ENCODE results near the gene PSMB5.

PSMB5 gene

DNA sequence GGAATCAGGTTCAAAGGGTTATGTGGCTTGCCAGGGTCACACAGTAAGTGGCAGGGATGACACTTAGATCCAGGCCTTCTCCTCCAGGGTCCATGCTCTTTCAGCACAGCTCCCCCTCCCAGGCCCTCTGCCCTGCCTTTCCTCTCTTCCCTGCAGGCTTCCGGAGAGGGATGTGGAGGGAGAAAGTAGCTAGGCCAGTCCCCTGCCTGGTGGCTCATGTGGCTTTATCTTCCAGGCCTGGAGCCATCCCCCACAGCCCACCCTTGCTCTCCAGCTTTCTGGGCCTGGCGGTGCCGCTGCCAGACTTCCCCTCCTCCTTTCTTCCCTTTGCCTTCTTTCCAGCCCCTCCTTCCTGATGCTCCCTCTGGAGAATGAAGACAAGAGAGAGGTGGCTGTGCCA, 9.1 kb upstream of the PSMB5 start:
- no peak for DNase-seq (ENCODE audit: low read depth, low spot score)

DNA sequence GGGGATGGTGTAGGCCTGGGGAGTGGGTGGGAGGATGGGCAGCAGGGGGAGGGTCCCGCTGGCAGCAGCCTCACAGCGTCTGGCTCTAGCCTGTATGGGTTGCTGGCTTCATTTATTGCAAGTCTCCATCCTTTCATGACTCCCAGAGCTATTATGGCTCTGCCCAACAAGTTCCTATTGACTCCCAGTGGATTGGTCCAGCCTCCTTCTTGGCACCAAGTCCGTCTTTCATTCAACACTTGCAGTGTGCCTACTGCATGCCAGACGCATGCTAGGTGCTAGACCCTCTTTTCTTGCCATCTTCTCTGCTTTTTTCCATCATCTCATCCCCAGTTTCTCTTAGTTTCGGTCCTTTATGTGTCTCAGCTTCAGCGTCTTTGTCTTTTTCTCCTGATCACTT, 8.4 kb upstream of the PSMB5 start:
- no peak for DNase-seq (ENCODE audit: low read depth, low spot score)

DNA sequence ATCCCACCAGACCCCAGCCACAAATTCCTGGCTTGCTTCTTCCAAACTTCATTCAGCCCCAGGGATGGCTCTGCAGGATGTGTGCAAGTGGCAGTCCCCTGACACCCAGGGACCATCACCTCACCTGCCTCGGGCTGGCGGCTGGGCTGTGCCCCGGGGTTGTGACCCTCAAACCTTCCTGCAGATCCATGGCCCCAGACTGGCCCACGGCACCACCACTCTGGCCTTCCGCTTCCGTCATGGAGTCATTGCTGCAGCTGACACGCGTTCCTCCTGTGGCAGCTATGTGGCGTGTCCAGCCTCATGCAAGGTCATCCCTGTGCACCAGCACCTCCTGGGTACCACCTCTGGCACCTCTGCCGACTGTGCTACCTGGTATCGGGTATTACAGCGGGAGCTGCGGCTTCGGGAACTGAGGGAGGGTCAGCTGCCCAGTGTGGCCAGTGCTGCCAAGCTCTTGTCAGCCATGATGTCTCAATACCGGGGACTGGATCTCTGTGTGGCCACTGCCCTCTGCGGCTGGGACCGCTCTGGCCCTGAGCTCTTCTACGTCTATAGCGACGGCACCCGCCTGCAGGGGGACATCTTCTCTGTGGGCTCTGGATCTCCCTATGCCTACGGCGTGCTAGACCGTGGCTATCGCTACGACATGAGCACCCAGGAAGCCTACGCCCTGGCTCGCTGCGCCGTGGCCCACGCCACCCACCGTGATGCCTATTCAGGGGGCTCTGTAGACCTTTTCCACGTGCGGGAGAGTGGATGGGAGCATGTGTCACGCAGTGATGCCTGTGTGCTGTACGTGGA, 7.7 kb upstream of the PSMB5 start, which contains the start of gene PSMB11:
Gene PSMB11 (plus strand): TSS at position 51 of the 804 bp plus-strand sequence. CDS start 14 bp downstream, at position 65.
- no peak for DNase-seq (ENCODE audit: low read depth, low spot score)

DNA sequence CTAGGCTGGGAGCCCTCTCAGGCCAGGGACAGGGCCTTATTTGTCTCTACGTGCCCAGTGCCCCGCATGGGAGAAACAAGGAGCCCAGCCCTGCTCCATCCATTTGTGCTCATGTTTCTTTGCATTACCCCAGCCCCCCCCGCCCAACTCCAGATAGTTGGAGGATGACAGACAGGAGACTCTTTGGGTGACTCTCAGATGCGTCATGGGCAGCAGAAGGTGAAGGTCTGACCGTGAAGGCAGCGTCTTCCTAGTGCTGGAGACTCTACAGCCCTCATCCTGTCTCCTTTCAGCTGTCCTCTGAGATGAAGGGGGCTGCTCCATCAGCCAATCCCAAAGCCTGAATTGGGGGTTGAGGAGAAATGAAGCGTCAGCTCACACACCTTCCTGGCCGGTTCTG, 7.0 kb upstream of the PSMB5 start:
- no peak for DNase-seq (ENCODE audit: low read depth, low spot score)

DNA sequence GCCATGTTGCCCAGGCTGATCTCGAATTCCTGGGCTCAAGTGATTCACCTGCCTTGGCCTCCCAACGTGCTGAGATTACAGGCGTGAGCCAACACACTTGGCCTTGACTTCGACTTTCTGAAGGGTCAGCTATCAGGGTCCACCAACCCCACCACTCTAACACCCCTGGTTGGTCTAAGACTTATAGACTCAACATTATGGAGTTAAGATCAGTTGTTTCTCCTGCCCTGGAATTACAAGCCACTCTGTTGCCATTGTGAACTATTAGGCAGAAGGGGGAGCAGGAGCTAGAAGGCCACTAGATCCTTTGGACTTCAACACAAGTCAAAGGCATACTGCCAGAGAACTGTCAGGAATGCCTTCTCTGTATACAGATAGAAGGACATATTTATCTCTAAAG, 5.4 kb upstream of the PSMB5 start:
- DNase-seq (ENCODE audit: low read depth, low spot score), result no peak

DNA sequence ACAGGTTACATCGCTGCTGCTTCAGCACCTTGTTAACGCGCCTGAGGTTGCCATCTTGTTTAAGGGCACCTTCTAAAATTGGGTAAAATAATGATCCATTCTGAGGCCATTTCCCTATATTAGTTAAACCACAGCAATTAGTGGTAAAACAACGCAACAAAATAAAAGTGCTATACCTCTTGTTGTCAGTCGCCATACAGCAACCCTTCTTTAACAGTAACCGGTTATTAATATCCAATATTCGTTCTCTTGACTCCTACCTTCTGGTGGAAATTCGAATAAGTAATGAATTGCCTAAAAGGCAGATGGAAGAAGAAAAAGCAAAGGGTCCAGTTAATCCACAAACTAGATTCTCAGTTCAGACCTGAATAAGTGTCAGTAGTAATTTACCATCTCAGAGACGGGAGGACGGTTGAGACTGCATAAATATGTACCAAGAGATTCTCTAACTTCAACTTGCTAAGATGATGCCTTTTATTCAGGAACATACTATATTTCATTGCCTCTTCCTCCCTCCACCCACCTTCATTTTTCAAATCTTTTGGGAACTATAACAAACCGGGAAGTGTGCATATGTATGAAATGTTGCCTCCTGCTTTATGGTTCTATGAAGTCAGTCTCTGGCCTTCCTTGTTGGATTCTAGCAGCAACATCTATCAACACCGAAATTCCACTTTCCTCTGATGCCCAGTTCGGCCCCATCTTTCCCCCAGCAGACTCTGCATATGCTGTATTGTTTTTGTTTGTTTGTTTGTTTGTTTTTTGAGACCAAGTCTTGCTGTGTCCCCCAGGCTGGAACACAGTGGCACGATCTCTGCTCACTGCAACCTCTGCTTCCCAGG, 824 bp upstream of the PSMB5 start:
- DNase-seq (ENCODE audit: low read depth, low spot score), result no peak

DNA sequence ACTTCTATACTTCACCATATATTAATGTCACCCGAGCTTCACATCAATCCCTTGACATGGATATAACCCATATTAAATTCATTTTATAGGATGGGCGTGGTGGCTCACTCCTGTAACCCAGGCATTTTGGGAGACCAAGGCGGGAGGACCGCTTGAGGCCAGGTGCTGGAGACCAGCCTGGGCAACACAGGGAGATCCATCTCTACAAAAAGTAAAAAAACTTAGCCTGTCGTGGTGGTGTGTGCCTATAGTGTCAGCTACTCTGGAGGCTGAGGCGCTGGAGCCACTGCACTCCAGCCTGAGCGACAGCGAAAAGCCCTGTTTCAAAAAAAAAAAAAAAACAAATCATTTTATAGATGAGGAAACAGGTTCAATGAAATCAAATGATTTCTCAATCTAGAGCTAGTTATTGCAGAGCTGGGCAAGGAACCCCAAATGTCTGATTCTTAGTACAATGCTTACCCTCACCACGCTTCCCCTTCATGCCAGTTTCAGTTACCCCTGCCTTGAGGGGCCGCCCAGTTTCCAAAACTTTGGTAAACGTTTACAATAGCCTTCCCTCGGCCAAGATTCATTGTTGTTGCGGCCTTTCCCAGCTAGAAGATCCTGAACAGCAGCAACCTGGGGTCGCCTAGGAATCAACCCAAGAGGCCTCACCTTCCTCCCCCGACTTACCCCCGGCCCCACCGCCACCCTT, 751 bp downstream of the PSMB5 start:
- no peak for DNase-seq (ENCODE audit: low read depth, low spot score)

DNA sequence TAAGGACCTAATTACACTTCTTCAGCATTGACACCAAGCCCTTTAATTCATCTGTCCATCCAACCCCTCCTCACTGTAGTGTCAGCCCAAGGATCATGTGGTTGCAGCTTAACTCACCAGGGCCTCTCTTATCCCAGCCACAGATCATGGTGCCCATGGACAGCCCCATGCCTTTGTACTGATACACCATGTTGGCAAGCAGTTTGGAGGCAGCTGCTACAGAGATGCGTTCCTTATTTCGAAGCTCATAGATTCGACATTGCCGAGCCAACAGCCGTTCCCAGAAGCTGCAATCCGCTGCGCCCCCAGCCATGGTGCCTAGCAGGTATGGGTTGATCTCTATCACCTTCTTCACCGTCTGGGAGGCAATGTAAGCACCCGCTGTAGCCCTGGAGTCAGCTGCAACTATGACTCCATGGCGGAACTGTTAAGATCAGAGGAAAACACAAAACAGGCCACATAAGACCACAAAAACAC, 1.4 kb downstream of the PSMB5 start:
- no peak for DNase-seq (ENCODE audit: low read depth, low spot score)

DNA sequence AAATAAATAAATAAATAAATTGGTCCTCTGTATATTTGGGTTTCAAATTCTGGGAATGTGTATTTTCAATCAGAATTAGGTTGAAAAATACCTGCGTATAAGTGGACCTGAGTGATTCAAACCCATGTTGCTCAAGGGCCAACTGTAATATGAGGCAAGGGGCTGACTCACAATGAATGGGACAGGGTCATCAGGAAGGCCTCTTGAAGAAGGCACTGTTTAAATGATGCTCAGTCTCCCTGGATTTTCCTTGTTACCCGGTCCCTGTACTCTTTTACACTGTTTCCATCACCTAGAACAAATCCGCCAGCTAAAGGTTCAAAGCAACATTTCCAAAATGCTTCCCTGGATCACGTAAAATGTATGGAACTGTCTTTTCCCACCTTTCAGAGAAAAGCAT, 3.8 kb downstream of the PSMB5 start:
- no peak for DNase-seq (ENCODE audit: low read depth, low spot score)

DNA sequence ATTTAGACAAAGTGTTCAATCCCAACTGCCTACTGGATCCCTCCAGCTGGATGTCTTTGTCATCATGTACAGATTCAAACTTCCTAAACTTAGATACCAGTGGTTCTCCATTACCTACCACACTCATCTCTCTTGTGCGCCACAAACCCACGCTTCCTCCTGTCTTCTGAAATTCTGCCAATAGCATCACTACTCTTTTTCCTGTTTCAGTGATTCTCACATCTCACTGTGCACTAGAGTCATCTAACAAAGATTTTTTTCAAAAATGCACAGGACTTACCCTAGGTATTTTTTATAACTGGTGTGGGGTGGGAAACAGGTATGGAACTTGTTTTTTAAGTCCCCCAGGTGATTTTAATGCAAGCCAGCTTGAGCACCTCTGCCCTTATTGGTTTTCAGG, 5.9 kb downstream of the PSMB5 start:
- DNase-seq (ENCODE audit: low read depth, low spot score), result no peak

DNA sequence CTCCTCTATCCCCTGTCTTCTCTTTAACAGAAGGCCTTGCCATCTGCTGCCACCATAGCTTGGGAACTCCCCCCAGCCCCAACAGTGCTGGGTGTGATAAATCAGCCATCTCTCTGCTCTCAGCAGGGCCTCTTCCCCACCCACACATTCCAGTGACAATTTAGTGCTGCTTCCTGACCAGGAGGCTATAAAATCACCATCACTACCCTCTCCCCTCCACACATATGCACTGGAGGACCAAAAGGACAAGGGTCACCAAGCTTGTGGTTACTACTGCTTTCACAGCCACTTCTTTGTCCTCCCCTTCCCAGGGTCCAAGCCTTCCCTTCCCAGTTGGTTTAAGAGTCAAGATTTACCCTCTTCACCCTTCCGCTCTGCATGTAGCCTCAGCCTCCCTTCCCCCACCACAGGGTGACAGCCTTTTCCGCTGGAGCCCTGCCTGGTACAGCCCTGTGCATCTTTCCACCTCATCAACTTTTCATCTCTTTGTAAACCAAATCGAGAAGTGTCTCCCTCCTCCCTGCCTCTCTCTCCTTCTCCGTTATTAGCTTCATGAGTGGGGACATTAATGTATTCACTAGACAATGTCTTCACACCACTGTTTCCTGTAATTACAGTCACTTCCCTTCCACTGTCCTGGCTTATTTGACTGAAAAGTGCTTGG, 9.4 kb downstream of the PSMB5 start:
- DNase-seq (ENCODE audit: low read depth, low spot score), result no peak

DNA sequence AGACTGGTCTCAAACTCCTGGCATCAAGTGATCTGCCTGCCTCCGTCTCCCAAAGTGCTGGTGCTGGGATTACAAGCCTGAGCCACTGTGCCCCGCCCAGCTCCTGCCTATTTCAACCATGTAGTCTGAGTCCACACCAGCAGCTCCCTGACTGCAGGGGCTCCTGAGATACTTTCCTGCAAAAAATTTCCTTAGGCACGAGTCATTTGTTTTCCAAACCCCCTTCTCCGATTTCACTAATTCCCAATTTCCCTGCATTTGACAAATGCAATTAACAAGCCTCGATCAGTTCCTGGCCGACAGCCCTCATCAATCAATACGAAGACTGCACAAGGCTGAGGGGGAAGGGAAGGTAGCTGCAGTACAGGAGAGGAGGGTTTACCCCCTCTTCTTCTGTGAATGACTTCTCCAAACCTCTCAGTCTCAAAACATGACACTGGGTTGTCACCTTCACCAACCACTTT, 10.1 kb downstream of the PSMB5 start:
- no peak for DNase-seq (ENCODE audit: low read depth, low spot score)

DNA sequence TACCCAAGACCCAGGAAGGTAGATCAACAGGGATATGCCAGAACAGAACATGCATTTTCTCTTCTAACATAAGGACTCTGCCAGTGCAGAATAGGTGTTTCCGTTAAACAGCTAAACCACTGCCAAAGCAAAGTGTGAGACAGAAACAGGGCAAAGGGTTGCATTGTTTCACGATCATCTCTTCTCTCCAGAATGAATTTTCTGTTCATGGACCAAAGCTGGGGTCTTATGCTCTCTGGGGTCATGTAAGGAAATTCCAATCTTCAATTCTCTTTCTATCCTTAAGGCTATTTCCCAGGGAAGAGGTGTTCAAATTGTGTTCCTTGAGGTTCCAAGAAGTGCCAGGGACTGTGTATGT, 10.9 kb downstream of the PSMB5 start:
- no peak for DNase-seq (ENCODE audit: low read depth, low spot score)

DNA sequence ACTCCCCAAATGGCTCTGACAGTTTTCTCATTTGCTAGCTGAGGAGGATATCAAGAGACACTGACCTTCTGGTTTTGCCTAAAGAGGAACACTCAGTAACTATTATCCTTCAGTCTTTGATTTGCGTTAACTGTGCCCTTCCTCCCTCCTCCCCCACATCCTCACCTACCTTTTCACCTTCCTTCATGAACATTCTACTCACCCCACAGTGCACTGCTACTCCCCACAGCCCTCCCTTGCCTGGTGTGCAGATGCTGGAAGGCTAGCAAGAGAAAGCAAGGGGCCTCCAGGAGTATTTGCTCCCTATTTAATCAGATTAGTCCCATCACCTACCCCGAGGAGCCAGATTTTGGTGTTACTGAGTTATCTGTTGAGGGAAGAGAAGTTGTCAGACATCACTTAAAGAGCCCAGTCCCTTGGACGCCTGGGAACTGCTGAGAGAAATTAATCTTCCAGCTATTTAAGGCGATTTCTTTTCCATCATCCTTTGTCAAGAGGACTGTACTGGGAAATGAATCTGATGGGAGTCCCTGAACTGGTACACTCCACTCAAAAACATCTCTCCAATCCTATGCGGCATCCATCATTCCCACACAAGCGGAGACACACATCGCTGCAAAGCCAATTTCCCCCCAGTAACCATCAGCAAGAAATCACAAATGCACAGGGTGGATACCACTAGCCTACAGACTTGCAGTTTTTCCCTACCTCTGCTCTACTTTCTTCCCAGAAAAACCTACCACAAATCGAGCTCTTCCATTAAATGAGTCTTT, 11.5 kb downstream of the PSMB5 start:
- no peak for DNase-seq (ENCODE audit: low read depth, low spot score)

DNA sequence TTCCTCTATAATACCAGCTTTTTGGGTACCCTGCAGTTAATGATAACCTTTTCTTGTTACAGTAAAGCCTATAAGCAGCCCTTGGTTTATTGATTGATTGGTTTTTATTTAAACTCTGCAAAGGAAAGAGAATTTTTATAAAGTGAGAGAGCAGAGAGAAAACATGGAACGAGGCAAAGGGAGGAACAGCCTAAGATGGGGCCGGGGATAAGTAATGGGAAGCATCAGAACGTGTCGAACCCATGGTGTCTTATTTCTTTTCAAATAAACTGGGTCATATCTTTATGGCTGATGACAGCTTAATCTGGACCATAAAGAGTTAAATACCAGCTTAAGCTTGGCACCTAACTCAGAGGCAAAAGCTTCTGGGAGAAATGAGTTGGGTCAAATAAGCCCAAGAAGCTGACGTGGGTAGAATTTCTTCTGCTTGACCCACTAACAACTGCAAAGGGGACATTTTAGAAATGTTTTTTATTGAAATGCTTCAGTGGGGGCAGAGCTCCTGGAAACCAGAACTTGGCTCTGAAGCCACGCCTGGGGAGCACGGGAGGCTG, 12.7 kb downstream of the PSMB5 start:
- no peak for DNase-seq (ENCODE audit: low read depth, low spot score)

DNA sequence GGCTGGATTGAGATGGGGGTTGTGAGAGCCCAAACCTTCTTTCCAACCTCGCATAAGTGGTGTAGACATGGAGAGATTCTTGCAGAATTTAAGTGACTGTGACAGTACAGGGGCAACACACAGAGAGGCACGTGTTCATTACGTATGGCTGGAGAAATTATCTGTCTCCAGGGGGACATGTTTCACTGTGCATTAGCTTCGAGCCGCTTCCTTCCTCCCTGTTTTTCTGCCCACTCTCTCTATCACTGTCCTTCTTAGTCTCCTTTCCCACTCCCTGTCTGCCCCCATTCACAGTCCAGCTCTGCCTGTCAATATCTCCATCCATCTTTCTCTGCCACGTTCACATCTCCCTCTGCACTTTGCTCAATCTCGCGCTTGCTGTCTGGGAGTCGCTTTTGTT, 13.3 kb downstream of the PSMB5 start:
- DNase-seq (ENCODE audit: low read depth, low spot score), result no peak

DNA sequence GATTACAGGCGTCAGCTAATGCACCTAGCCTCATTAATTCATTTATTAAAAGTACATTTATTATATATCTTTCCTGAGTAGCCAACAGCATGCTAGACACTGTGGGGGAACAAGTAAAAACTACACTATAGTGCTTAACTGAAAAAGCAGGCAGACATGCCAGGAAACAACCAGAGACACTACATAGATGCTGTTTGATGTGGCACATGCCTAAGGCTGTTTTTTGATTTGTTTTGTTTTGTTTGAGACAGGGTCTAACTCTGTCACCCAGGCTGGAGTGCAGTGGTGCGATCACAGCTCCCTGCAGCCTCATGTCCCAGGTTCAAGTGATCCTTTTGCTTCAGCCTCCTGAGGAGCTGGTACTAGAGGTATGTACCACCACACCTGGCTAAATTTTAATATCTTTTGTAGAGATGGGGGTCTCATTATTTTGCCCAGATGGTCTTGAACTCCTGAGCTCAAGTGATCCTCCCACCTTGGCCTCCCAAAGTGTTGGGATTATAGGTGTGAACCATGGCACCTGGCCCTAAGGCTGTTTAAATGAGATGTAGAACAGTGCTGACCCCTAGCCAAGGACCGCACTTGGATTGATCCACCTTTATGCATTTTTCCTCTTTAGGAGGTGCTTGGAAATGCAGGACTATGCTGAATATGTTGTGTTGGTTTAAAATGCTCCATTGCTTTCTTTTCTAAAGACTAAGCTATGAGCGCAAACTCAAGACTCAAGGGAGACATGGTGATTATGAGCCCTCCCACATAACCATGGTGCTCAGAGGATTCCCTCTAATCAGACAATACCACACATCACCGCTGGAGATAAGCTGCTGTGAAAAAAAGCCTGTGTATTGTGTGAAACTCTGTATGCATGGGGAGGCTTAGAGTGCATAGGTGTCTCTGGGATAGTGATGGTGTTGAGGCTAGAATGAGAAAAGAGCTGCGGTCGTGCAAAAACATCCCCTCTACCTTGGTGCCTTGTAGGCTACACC, 14.3 kb downstream of the PSMB5 start:
- no peak for DNase-seq (ENCODE audit: low read depth, low spot score)

DNA sequence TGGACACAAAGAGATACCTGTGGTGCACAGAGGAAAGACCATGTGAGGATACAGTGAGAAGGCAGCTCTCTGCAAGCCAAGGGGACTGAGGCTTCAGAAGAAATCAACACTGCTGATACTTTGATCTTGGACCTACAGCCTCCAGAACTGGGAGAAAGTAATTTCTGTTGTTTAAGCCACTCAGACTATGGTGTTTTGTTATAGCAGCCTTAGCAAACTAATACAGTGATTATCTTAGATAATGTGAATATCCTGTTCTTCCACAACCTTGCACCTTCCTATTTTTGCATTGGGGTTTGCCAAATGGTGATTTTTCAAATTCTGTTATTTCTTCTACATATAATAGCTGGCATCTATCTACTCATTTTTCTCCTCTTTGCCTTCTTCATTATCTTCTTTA, 16.6 kb downstream of the PSMB5 start:
- no peak for DNase-seq (ENCODE audit: low read depth, low spot score)

DNA sequence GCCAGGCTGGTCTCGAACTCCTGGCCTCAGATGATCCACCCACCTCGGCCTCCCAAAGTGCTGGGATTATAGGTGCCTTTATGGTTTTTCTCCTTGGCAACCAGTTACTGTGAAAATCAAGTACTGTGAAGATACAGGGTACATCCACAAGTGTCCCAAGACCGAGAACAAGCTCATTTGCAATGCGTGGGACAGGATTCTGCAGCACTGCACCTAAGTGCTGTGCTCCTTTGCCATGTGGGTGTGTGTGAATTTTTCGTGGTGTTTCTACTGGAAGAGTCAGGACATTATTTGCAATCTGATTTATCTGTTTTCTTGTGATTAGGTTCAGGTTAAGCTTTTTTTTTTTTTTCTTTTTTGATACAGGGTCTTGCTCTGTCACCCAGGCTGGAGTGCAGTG, 17.6 kb downstream of the PSMB5 start:
- DNase-seq (ENCODE audit: low read depth, low spot score), result no peak
